ENCODE results near the gene LBH.
"Not testable (repeated sequence)": the region's sequence is repeated elsewhere in the genome, so short reads cannot be mapped to it uniquely, and the experiment has no call there.

LBH gene

GRCh38 chr2:30266051-30266621, 34.8 kb downstream of the LBH start:
- DNase-seq, result no peak
- in situ Hi-C loops (cut with HindIII; ENCODE audit: low pct_ligation_motif_present, low pct_unique_long_range_greater_than_20kb, low sequenced_read_pairs), result no loop called here

GRCh38 chr2:30266705-30267104, 35.4 kb downstream of the LBH start:
- in situ Hi-C loops (cut with HindIII; ENCODE audit: low pct_ligation_motif_present, low pct_unique_long_range_greater_than_20kb, low sequenced_read_pairs), result no loop called here
- DNase-seq, result no peak

DNA sequence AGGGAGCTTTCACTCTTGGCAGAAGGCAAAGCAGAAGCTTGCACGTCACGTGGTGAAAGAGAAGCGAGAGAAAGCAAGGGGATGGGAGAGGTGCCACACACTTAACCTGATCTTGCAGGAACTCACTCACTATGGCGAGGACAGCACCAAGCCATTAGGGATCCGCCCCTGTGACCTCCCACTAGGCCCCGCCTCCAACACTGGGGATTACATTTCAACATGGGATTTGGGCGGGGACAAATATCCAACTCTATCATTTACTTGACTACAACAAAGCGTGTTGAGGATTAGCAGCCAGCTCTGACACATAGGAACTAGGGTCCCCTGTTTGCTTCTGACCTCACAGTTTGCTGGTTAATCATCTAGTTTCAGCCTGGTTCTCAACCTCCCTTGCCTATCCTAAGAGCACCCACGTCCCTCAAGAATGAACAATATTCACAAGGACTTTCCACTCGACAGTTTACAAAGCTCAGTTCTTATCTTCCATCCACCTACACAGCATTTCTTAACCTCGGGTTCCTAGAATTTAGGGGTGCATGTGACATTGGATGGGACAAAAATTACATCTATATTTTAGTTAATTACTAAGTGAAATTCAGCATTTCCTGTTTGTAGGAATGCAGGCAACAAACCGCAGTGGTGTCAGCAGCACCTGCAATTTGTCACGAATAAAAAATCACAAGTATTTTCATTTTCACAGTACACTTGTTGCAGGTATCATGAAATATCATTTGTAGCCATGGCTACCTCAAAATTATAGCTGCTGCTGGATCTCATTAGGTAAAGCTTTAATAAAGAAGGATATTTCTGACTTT, 36.0 kb downstream of the LBH start:
- in situ Hi-C loops (cut with HindIII; ENCODE audit: low pct_ligation_motif_present, low pct_unique_long_range_greater_than_20kb, low sequenced_read_pairs), result no loop called here
- no peak for DNase-seq

- DNase-seq, result no peak
These were observed 37.0 kb downstream of the LBH start for GRCh38 chr2:30268296-30268871.

GRCh38 chr2:30269114-30269770, 37.9 kb downstream of the LBH start:
- DNase-seq; in situ Hi-C loops (cut with HindIII; ENCODE audit: low pct_ligation_motif_present, low pct_unique_long_range_greater_than_20kb, low sequenced_read_pairs): not testable (repeated sequence)

More at GRCh38 chr2:30268296-30268871, 37.0 kb downstream of the LBH start:
- in situ Hi-C loops (cut with HindIII; ENCODE audit: low pct_ligation_motif_present, low pct_unique_long_range_greater_than_20kb, low sequenced_read_pairs), result no loop called here

- no peak for DNase-seq
- in situ Hi-C loops (cut with HindIII; ENCODE audit: low pct_ligation_motif_present, low pct_unique_long_range_greater_than_20kb, low sequenced_read_pairs), result no loop called here
These were observed 38.4 kb downstream of the LBH start for GRCh38 chr2:30269771-30270145.

- DNase-seq, result no peak
- in situ Hi-C loops (cut with HindIII; ENCODE audit: low pct_ligation_motif_present, low pct_unique_long_range_greater_than_20kb, low sequenced_read_pairs), result no loop called here
These were observed 38.8 kb downstream of the LBH start for GRCh38 chr2:30270166-30270565.

- in situ Hi-C loops (cut with HindIII; ENCODE audit: low pct_ligation_motif_present, low pct_unique_long_range_greater_than_20kb, low sequenced_read_pairs), result no loop called here
These were observed 40.0 kb downstream of the LBH start for GRCh38 chr2:30271301-30271700.

DNA sequence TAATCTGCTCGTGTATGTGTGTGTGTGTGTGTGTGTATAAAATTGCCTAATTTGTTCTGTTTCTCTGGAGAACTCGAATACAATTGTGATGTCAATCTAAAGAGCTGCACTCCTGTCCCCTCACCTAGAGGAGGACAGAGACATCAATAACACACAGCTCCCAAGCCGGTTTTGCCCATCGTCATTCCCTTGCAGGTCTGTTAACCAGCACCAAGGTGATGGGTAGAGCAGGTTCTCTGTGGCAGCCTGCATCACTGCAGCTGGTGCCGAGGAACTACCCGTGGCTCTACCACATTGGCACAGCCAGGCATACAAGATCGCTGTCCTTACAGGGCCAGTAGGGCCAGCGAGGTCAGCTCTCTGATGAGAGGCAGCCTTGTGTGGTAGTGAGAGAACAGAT, 41.0 kb downstream of the LBH start:
- in situ Hi-C loops (cut with HindIII; ENCODE audit: low pct_ligation_motif_present, low pct_unique_long_range_greater_than_20kb, low sequenced_read_pairs), result no loop called here
- DNase-seq, result no peak

More at GRCh38 chr2:30271301-30271700, 40.0 kb downstream of the LBH start:
- no peak for DNase-seq

DNA sequence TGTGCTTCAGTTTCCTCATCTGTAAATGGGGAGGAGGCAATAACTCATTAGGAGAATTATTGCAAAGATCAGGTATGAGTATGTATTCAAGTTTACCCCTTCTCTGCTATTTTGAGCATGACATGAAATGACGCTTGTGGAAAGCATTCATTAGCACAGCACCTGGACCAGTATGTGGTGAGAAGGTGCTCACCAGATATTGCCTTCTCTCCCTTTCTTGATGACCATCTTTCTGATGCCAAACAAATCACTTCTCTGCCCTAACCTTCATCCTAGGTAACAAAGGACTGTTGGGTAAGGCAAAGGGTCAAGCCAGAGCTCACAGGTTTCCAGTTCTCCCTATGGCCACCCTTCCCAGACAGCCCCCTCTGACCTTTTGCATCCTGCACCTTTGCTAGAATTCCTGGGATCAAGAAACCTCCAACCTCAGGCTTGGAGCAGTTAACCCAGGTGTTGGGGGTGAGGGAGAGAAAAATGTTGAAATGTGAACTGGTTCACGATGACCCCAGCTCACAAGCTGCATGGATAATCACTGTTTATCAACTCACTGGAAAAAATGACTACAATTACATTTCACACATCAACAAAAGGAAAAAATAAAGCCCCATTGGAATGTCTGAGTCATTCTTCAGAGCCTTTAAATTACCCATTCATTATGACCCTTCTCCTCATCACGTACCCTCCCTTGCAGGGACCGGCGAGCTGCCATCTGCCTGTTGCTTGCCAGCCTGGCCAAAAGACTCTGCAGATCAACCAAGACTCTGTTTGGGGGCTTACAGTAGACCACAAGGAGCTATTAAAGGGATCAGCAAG, 41.6 kb downstream of the LBH start:
- DNase-seq, result no peak
- in situ Hi-C loops (cut with HindIII; ENCODE audit: low pct_ligation_motif_present, low pct_unique_long_range_greater_than_20kb, low sequenced_read_pairs), result no loop called here

GRCh38 chr2:30273574-30273929, 42.2 kb downstream of the LBH start:
- DNase-seq, result no peak
- in situ Hi-C loops (cut with HindIII; ENCODE audit: low pct_ligation_motif_present, low pct_unique_long_range_greater_than_20kb, low sequenced_read_pairs), result no loop called here

DNA sequence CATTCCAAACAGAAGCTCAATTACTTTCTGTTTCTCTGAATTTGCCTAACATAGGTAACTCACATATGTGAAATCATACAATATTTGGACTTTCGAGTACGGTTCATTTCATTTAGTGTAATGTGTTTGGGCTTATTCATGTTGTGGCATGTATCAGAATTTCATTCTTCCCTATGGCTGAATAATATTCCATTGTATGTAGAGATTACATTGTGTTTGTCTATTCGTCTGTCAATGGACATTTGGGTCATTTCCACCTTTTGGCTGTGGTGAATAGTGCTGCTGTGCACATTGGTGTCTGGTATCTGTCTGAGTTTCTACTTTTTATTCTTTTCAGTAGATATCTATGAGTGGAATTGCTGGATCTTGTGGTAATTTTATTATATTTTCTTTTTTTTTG, 43.9 kb downstream of the LBH start:
- no peak for DNase-seq
- in situ Hi-C loops (cut with HindIII; ENCODE audit: low pct_ligation_motif_present, low pct_unique_long_range_greater_than_20kb, low sequenced_read_pairs), result no loop called here

- DNase-seq, result no peak
- in situ Hi-C loops (cut with HindIII; ENCODE audit: low pct_ligation_motif_present, low pct_unique_long_range_greater_than_20kb, low sequenced_read_pairs), result no loop called here
These were observed 45.1 kb downstream of the LBH start for GRCh38 chr2:30276455-30276911.

- no peak for DNase-seq
- in situ Hi-C loops (cut with HindIII; ENCODE audit: low pct_ligation_motif_present, low pct_unique_long_range_greater_than_20kb, low sequenced_read_pairs), result no loop called here
These were observed 46.2 kb downstream of the LBH start for GRCh38 chr2:30277582-30277981.

GRCh38 chr2:30278419-30278818, 47.1 kb downstream of the LBH start:
- in situ Hi-C loops (cut with HindIII; ENCODE audit: low pct_ligation_motif_present, low pct_unique_long_range_greater_than_20kb, low sequenced_read_pairs), result no loop called here
- DNase-seq, result no peak

- no peak for DNase-seq
- in situ Hi-C loops (cut with HindIII; ENCODE audit: low pct_ligation_motif_present, low pct_unique_long_range_greater_than_20kb, low sequenced_read_pairs), result no loop called here
These were observed 49.5 kb downstream of the LBH start for GRCh38 chr2:30280596-30281434.

- DNase-seq, result no peak
- in situ Hi-C loops (cut with HindIII; ENCODE audit: low pct_ligation_motif_present, low pct_unique_long_range_greater_than_20kb, low sequenced_read_pairs), result no loop called here
These were observed 50.7 kb downstream of the LBH start for GRCh38 chr2:30282081-30282480.

GRCh38 chr2:30282721-30283120, 51.4 kb downstream of the LBH start:
- DNase-seq, result no peak
- in situ Hi-C loops (cut with HindIII; ENCODE audit: low pct_ligation_motif_present, low pct_unique_long_range_greater_than_20kb, low sequenced_read_pairs), result no loop called here

Data from ACHN (cell line).